PC-3 (cell line): ENCODE results near the gene SATL1. TPM values are rescaled to one million over a fixed set of nuclear protein-coding genes. Genes with fewer than 3 reads are reported as not detected.

ENCODE experiments used
- ATAC-seq: fragments of 200-7000 bp; cut with Tn5 transposase; 2 replicates; pipeline ENCODE4 v1.9.1; 2020; ENCODE audit warnings: mild to moderate bottlenecking, moderate library complexity
- BruUV-seq: library from RNA; stranded (reverse); fragments of 400-500 nt; replicated peaks from 2 replicates; lab custom pipeline; 2021; lab: Mats Ljungman, UMichigan
- CTCF ChIA-PET: fragments of 300-600 bp; sonication (Branson Sonifier 250); formaldehyde crosslinking; loops from one replicate; lab custom pipeline; 2022; ENCODE audit warnings: antibody characterized with exemption; lab: Charles Lee
- POLR2A ChIA-PET: fragments of 300-600 bp; sonication (Branson Sonifier 250); formaldehyde crosslinking; loops from one replicate; lab custom pipeline; 2022; ENCODE audit warnings: antibody characterized with exemption; ENCODE audit not compliant: unreplicated experiment; lab: Charles Lee
- DNase-seq: peaks from one replicate; pipeline ENCODE4 v3.0.0-alpha.2; 2015
- H2AFZ ChIP-seq: fragments of 300-600 bp; sonication (generic); 2 replicates; pipeline ENCODE4 v1.6.0; 2016; ENCODE audit warnings: antibody characterized with exemption, low read length
- H3F3A ChIP-seq: fragments of 300-600 bp; sonication (generic); one replicate; pipeline ENCODE4 v1.6.0; 2017; ENCODE audit warnings: antibody characterized with exemption, low read length, control low read depth, mild to moderate bottlenecking; ENCODE audit not compliant: unreplicated experiment
- H3K27ac ChIP-seq: fragments of 300-600 bp; sonication (generic); 2 replicates; pipeline ENCODE4 v1.5.1; 2016; ENCODE audit warnings: mild to moderate bottlenecking, low read length
- H3K27me3 ChIP-seq: fragments of 300-600 bp; sonication (generic); 2 replicates; pipeline ENCODE4 v1.6.1; 2016; ENCODE audit warnings: low read length, mixed read lengths
- H3K36me3 ChIP-seq: fragments of 300-600 bp; sonication (generic); 2 replicates; pipeline ENCODE4 v1.6.1; 2016; ENCODE audit warnings: low read depth, mixed run types, low read length, mixed read lengths
- H3K4me1 ChIP-seq: fragments of 300-600 bp; sonication (generic); 2 replicates; pipeline ENCODE4 v1.5.1; 2016; ENCODE audit warnings: low read length; ENCODE audit not compliant: insufficient read depth
- H3K4me2 ChIP-seq: fragments of 300-600 bp; sonication (generic); 2 replicates; pipeline ENCODE4 v1.6.0; 2016; ENCODE audit warnings: low read length
- H3K4me3 ChIP-seq: fragments of 300-600 bp; sonication (generic); 2 replicates; pipeline ENCODE4 v1.5.1; 2016; ENCODE audit warnings: mild to moderate bottlenecking, low read length, mixed read lengths
- H3K79me2 ChIP-seq: fragments of 300-600 bp; sonication (generic); 2 replicates; pipeline ENCODE4 v1.6.1; 2017; ENCODE audit warnings: low read length, mixed read lengths
- H3K9ac ChIP-seq: fragments of 300-600 bp; sonication (generic); 2 replicates; pipeline ENCODE4 v1.6.0; 2016; ENCODE audit warnings: mild to moderate bottlenecking, low read length
- H3K9me2 ChIP-seq: fragments of 300-600 bp; sonication (generic); replicated peaks from 2 replicates; pipeline ENCODE4 v1.6.1; 2016; ENCODE audit warnings: mixed run types, low read length, mixed read lengths
- H3K9me3 ChIP-seq: fragments of 300-600 bp; sonication (generic); 2 replicates; pipeline ENCODE4 v1.6.1; 2016; ENCODE audit warnings: low read length, mixed read lengths
- H4K20me1 ChIP-seq: fragments of 300-600 bp; sonication (generic); 2 replicates; pipeline ENCODE4 v1.6.1; 2016; ENCODE audit warnings: low read length, mixed read lengths
- CTCF ChIP-seq: fragments of 300-600 bp; sonication (generic); conservative IDR thresholded peaks from 2 replicates; pipeline ENCODE4 v1.5.1; 2017; ENCODE audit warnings: antibody characterized with exemption, low read depth, mild to moderate bottlenecking, low read length
- EZH2 ChIP-seq: fragments of 300-600 bp; sonication (generic); IDR thresholded peaks from one replicate; pipeline ENCODE4 v1.6.1; 2017; ENCODE audit warnings: antibody characterized with exemption, mild to moderate bottlenecking, low read length; ENCODE audit not compliant: unreplicated experiment
- EZH2phosphoT487 ChIP-seq: fragments of 300-600 bp; sonication (generic); IDR thresholded peaks from 2 replicates; pipeline ENCODE4 v1.6.1; 2018; ENCODE audit warnings: mild to moderate bottlenecking, antibody characterized with exemption, low read length, borderline replicate concordance
- intact Hi-C: fragments of 100-400 bp; cut with micrococcal nuclease; formaldehyde crosslinking; loops from 2 replicates; pipeline ENCODE4 v1.9.0; 2023
- total RNA-seq: library from RNA; depleted of rRNA; stranded (reverse); fragments of >200 nt; gene quantifications from 2 replicates; pipeline ENCODE4 v1.2.3, GENCODE V29; 2014

SATL1 gene
- total RNA-seq, 1 experiment from 2014 or later = not detected

GRCh38 chrX:85203461-85203970, 40.1 kb downstream of the SATL1 start:
- no peaks in the 10 kb centered on the region for H3K9me2 ChIP-seq
- H3K4me2 ChIP-seq = no peak overlapping the region
- no peaks in the 10 kb centered on the region for H3K36me3 ChIP-seq
- no TSS peak for BruUV-seq
- H3K27me3 ChIP-seq = no peaks in the 10 kb centered on the region
- H3K9me3 ChIP-seq = no peaks in the 10 kb centered on the region
- H3K4me1 ChIP-seq = no peaks in the 10 kb centered on the region
- H3K9ac ChIP-seq = no peak overlapping the region
- no peak for DNase-seq
- TF ChIP-seq EZH2 = no peak
- intact Hi-C loops = no loop called here
- H3K4me3 ChIP-seq = no peak overlapping the region
- ATAC-seq = no peak
- no peaks in the 10 kb centered on the region for H3K79me2 ChIP-seq
- no peak overlapping the region for H2AFZ ChIP-seq
- H3F3A ChIP-seq = no peaks in the 10 kb centered on the region
- POLR2A ChIA-PET = no interaction called here
- H4K20me1 ChIP-seq = no peaks in the 10 kb centered on the region
- no peak overlapping the region for H3K27ac ChIP-seq
- CTCF ChIA-PET = no interaction called here

- Histone ChIP-seq H3K4me3 (no peak overlapping the region), H3K27ac (no peak overlapping the region), H3K9me3 (no peaks in the 10 kb centered on the region), H3K4me1 (no peaks in the 10 kb centered on the region), H3K27me3 (no peaks in the 10 kb centered on the region), H3K4me2 (no peak overlapping the region), H2AFZ (no peak overlapping the region), H3K9ac (no peak overlapping the region), H3K36me3 (no peaks in the 10 kb centered on the region), H3F3A (no peaks in the 10 kb centered on the region), H3K9me2 (no peaks in the 10 kb centered on the region), H3K79me2 (no peaks in the 10 kb centered on the region), H4K20me1 (no peaks in the 10 kb centered on the region)
- intact Hi-C loops = no loop called here
- ChIA-PET CTCF (no interaction called here), POLR2A (no interaction called here)
- no TSS peak for BruUV-seq
- TF ChIP-seq CTCF (no peak), EZH2 (no peak), EZH2phosphoT487 (no peak)
- ATAC-seq (no peak), DNase-seq (no peak)
Measured at GRCh38 chrX:85196319-85196718, 47.3 kb downstream of the SATL1 start.

GRCh38 chrX:85159644-85160043, 83.9 kb downstream of the SATL1 start:
- H3K9ac ChIP-seq = no peak overlapping the region
- no peak for TF ChIP-seq CTCF
- TF ChIP-seq EZH2phosphoT487 = no peak
- no peak for TF ChIP-seq EZH2
- H3K9me3 ChIP-seq = no peaks in the 10 kb centered on the region
- no peaks in the 10 kb centered on the region for H3K36me3 ChIP-seq
- ATAC-seq (no peak), DNase-seq (no peak)
- H2AFZ ChIP-seq = no peak overlapping the region
- no TSS peak for BruUV-seq
- intact Hi-C loops = no loop called here
- no peak overlapping the region for H3K27ac ChIP-seq
- no peaks in the 10 kb centered on the region for H3K79me2 ChIP-seq
- no peaks in the 10 kb centered on the region for H3K9me2 ChIP-seq
- H3K4me3 ChIP-seq = no peak overlapping the region
- POLR2A ChIA-PET = no interaction called here
- H3F3A ChIP-seq = no peaks in the 10 kb centered on the region
- H3K4me1 ChIP-seq = no peaks in the 10 kb centered on the region
- no peak overlapping the region for H3K4me2 ChIP-seq
- H3K27me3 ChIP-seq = no peaks in the 10 kb centered on the region
- no peaks in the 10 kb centered on the region for H4K20me1 ChIP-seq
- CTCF ChIA-PET = no interaction called here
